Measurements from ENCODE around the gene EIF1.
"Not testable (repeated sequence)": the region's sequence is repeated elsewhere in the genome, so short reads cannot be mapped to it uniquely, and the experiment has no call there.

EIF1 gene

GRCh38 chr17:41688641-41689496 lies at the start of gene EIF1:
Gene EIF1, plus strand, starts transcription at chr17:41688885. Its CDS starts 154 bp downstream, at chr17:41689039.
- peak; percentile 100 for DNase-seq

DNA sequence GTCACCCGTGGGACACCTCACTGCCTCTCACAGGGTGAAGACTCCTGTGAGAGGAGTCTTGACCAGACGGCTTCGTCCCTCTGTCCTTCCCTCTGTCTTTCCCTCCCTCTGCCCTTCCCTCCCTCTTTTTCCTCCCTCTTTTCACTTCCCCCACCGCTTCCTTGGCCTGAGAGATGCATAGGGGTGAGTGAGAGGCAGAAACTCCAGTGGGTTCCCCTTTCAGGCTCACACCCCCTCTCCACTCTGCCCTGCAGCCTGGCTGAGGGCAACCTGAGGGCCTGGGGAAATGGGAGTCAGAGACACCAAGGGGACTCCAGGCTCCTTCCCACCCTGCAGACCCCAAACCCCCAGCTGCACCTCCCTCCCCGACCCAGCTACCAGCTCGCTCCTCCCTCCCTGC lies 49.7 kb upstream of the EIF1 start:
- no peak for DNase-seq

- no peak for DNase-seq
These were observed 48.9 kb upstream of the EIF1 start for GRCh38 chr17:41639492-41640473.

DNA sequence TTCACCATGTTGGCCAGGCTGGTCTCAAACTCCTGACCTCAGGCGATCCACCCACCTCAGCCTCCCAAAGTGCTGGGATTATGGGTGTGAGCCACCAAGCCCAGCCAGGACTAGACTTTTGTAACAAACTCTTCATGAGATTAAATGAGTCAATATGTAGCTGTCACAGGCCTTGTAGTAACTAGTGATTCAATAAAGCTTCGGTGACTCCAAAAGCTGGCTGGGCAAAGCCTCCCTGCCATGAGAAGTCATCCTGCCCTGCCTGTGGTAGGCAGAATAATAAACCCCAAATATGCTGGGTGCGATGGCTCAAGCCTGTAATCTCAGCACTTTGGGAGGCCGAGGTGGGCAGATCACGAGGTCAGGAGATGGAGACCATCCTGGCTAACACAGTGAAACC lies 48.1 kb upstream of the EIF1 start:
- DNase-seq: not testable (repeated sequence)

GRCh38 chr17:41642252-41643156 lies 46.2 kb upstream of the EIF1 start:
- no peak for DNase-seq

DNA sequence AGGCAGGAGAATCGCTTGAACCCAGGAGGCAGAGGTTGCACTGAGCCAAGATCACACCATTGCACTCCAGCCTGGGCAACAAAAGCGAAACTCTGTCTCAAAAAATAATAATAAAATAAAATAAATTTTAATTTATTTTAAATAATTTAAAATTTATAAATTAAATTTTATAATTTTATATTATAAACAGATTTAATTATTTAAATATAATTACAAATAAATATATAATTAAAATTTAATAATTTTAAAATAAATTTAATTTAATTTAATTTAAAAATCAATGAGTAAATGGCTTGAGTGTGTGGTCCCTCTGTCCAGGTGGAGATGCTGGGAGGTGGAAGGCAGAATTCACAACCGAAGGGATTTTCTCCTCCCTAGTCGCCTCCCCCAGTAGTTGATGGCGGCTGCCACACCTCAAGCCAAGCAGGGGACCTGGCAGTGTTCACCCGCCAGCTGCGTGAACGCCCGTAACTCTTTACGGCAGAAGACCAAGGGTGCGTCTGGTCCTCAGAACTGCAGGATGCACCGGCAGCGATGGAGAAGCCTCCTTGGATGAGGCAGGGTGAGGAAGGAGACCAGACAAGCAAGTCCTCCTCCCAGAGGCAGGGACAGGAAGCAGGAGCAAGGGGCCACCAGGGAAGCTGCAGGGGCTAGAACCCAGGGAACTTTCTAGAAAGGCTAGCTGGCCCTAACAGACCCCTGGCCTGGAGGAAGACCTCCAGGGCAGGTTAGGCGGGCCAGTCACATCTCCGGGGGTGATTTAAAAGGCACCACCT lies 41.5 kb upstream of the EIF1 start:
- DNase-seq: no peak

- peak; percentile 85 for DNase-seq
These were observed 40.7 kb upstream of the EIF1 start for GRCh38 chr17:41647940-41648410.

GRCh38 chr17:41648411-41649195 lies 40.1 kb upstream of the EIF1 start:
- DNase-seq: peak; percentile 83 to 84

DNA sequence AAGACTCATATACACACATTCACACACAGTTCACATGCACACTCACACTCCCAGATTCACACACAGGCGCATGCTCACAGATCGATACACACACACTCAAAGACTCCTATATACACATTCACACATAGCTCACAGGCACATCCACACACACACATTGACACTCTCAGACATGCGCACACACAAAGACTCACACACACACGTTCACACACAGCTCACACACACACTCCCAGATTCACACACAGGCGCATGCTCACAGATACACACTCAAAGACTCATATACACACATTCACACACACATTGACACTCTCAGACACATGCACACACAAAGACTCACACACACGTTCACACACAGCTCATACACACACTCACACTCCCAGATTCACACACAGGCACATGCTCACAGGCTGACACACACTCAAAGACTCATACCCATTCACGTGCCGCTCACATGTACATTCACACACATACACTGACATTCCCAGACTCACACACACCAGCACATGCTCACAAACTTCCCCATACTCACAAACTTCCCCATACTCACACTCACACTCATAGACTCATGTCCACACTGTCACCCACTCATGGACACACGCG lies 38.7 kb upstream of the EIF1 start:
- DNase-seq: no peak

DNA sequence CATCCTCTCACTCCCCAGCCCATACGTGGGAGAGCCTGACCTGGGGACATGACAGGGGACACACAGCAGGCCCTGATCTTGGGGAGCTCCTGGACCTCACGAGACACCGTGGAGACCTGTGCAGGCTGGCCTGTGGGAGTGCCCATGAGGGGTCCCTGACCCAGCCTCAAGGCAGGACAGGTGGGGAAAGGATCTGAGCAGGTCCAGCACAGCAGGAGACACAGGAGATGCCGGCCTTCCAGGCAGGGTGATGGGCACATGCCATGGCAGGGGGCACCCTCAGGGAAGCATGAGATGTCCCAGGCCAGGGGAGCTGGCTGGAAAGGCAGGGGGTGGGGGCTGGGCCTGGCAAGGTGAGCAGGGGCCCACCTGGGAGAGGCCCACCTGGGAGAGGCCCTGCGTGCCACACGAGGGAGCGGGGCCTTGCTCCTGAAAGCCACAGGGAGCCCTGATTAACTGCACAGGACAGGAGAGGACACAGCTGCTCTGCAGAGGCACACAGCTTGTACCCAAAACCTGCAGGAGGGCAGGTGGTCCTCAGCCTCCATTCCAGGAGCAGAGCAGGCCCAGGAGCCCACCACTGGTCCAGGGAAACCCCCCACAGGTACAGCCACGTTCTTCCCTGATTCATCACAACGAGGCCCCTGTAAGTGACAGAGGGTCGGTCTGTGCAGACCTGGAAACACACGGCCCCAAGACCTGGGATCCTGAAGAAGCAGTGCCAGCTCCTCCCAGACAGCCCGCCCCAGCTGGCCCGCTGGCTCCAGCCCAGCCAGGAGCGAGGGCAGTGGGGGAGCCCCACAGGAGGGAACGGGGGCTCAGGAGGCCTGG lies 37.7 kb upstream of the EIF1 start:
- DNase-seq: no peak

DNA sequence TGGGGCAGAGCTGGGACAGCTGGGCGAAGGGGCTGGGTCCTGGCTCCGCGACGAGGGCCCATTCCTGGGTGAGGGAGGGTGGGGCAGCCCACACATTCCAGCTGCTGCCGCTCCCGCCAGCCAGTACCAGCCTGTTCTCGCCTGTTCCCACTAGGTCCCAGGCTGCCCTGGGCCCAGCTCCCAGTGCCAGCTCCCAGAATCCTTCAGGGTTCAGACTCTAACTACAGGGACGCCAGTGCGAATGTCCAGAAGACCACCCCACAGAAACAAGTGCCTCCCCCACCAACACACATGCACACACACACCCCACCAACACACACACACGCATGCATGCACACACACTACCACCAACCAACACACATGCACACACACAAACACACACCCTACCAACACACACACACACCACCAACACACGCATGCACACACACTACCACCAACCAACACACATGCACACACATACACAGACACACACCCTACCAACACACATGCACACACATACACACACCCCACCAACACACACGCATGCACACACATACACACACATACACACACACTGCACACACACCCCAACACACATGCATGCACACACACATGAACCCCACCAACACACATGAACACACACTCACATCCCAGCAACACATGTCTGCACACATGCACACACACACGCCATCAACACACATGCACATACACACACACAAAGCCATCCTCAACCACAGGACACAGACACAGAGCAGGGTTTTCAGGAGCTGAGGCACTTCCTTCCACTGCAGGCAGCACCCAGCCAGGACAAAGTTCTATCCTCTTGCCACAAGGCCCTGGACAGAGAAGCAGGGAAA lies 36.8 kb upstream of the EIF1 start:
- no peak for DNase-seq

DNA sequence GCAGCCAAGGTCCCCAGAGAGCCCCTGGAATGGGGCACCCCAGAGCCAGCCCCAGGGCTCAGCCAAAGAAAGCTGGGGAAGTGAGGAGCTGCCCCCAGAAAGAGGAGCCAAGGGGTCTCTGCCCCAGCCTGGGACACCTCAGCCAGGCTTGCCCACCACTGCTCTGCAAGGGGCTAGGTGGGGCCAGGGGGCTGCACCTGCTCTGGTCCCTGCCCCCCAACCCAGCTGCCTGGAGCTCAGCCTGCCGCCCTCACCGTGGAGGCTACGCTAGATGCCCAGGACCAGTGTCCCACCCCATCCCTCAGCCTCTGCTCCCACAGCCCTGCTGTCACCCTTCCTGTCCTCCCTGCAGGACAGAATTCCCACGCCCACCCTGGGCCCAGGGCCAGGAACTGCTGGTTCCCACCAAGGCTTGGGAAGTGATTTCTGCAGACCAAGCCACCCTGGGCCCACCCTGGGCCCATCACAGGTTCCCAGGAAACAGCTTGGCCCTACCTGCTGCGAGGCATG lies 36.2 kb upstream of the EIF1 start:
- DNase-seq: no peak

- no peak for DNase-seq
These were observed 35.3 kb upstream of the EIF1 start for GRCh38 chr17:41653421-41653820.

DNA sequence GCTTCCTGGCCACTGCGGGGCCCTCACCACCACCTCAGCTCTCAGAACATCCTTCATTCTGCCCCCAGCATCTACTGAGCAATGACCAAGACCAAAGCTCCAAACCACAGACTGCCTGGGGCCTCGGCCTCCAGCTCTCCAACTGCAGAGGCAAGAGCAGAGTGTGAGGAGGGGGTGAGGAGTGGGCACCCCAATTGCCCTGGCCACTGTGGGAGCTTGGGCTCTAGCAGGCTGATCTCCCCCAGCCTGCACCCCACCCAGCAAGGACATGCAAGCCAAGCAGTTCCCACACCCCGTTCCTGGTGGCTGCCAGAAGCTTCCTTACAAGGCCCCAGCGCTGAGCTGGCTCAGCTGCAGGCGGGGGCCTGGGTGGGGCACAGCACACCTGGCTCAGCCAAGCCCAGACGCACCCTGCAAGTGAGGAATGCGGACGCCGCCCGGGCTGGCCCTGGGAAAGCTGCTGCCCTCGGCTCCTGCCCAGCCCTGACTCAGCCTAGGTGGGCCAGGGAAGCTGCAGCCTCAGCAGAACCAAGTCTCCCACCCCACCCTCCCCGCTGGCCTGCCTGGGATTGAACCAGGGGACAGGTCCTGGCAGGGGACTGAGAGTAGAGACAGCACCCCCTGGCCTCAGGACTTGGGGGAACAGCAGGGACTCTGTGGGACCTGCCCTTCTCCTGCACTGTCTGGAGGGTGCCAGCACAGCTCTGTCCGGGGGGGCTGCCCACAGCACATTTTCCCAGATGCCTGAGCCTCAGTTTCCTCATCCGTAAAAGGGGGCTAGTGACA lies 34.6 kb upstream of the EIF1 start:
- DNase-seq: no peak

GRCh38 chr17:41654678-41655607 lies 33.7 kb upstream of the EIF1 start:
- no peak for DNase-seq

DNA sequence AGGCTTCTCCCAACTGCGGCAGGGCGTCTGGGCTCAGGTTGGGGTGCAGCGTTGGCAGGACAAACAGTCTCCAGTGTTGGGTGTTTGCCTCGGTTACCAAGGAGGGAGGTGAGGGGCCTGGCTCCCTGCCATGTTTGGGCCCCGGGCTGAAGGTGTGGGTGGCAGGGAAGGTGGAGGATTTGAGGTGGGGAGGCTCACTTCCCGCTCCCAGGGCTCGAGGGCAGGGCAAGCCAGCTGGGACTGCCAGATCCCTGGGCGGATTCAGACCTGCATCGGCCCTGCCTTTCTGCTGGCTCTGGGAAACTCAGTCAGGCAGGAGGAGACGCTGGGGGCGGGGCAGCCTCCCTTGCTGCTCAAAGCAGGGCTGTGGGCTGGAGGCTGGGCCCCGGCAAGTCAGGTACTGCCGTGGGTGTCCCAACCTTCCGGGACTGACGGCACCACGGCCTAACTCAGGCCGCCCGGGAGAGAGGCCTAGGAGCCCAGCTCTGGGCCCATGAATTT lies 33.0 kb upstream of the EIF1 start:
- no peak for DNase-seq

All from CD4-positive, alpha-beta T cell treated with Interleukin-4 for 1 hour (primary cell).